Measurements from ENCODE around the gene KRT26. TPM values are rescaled to one million over a fixed set of nuclear protein-coding genes. Genes with fewer than 3 reads are reported as not detected.

The KRT26 gene
- total RNA-seq, 4 donors from 2014 or later: 9.2 TPM; not detected in 3

- WGBS, 2 donors: 63 to 77% methylated on average over 4 of the region's 4 CpGs
- no peak overlapping the region for H3K4me3 ChIP-seq (ENCODE audit: low read depth, poor library complexity, severe bottlenecking)
- TF ChIP-seq POLR2A (IDR thresholded peaks at IDR 0.05): no peak
- TF ChIP-seq, protein P1, sequence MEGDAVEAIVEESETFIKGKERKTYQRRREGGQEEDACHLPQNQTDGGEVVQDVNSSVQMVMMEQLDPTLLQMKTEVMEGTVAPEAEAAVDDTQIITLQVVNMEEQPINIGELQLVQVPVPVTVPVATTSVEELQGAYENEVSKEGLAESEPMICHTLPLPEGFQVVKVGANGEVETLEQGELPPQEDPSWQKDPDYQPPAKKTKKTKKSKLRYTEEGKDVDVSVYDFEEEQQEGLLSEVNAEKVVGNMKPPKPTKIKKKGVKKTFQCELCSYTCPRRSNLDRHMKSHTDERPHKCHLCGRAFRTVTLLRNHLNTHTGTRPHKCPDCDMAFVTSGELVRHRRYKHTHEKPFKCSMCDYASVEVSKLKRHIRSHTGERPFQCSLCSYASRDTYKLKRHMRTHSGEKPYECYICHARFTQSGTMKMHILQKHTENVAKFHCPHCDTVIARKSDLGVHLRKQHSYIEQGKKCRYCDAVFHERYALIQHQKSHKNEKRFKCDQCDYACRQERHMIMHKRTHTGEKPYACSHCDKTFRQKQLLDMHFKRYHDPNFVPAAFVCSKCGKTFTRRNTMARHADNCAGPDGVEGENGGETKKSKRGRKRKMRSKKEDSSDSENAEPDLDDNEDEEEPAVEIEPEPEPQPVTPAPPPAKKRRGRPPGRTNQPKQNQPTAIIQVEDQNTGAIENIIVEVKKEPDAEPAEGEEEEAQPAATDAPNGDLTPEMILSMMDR (IDR thresholded peaks at IDR 0.05): no peak
- intact Hi-C loops (cut with DNase I; ENCODE audit: low total_unique reads): no loop called here
- no peak for DNase-seq (ENCODE audit: low spot score in 2 of 2)
Observed at GRCh38 chr17:40738553-40738952, 33.4 kb downstream of the KRT26 start.

- 46% methylated on average over 1 of the region's 1 CpG for WGBS, 2 donors
Observed at GRCh38 chr17:40735016-40735415, 37.0 kb downstream of the KRT26 start.

GRCh38 chr17:40734018-40734417 is 38.0 kb downstream of the KRT26 start:
- TF ChIP-seq, protein P1 (IDR thresholded peaks at IDR 0.05): no peak
- no peak for TF ChIP-seq POLR2A (IDR thresholded peaks at IDR 0.05)
- intact Hi-C loops (cut with DNase I; ENCODE audit: low total_unique reads): no loop called here
- H3K4me3 ChIP-seq (ENCODE audit: low read depth, poor library complexity, severe bottlenecking): no peak overlapping the region
- WGBS, 2 donors: 66 to 67% methylated on average over 6 of the region's 6 CpGs
- DNase-seq (ENCODE audit: low spot score in 2 of 2): no peak

More at GRCh38 chr17:40735016-40735415, 37.0 kb downstream of the KRT26 start:
- DNase-seq (ENCODE audit: low spot score in 2 of 2): peak in 1 of 2 donors; percentile 21
- TF ChIP-seq, protein P1 (IDR thresholded peaks at IDR 0.05): no peak
- TF ChIP-seq POLR2A (IDR thresholded peaks at IDR 0.05): no peak
- H3K4me3 ChIP-seq (ENCODE audit: low read depth, poor library complexity, severe bottlenecking): no peak overlapping the region
- intact Hi-C loops (cut with DNase I; ENCODE audit: low total_unique reads): no loop called here

DNA sequence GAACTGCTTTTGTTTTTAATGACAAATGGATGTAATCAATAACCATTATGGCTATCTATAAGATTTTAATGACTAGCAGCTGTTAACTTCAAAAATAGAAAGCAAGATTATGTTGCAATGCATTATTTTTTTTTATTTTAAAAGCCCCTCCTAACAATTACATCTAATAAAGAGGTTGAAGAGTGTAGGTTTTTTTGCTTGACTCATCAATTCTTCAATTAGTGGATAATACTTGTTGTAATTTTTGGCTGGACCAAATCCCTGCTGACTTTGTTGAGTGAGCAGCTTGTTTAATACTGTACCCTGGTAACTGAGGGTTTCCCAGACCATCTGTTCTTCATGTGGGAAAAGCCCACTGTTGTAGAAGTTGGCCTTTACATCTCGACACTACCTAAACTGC is 41.0 kb downstream of the KRT26 start:
- WGBS, 2 donors: 45 to 53% methylated on average over 1 of the region's 1 CpG
- intact Hi-C loops (cut with DNase I; ENCODE audit: low total_unique reads): no loop called here
- TF ChIP-seq, protein P1 (IDR thresholded peaks at IDR 0.05): no peak
- no peak for TF ChIP-seq POLR2A (IDR thresholded peaks at IDR 0.05)
- DNase-seq (ENCODE audit: low spot score in 2 of 2): no peak
- H3K4me3 ChIP-seq (ENCODE audit: low read depth, poor library complexity, severe bottlenecking): no peak overlapping the region

GRCh38 chr17:40727447-40728231 is 44.4 kb downstream of the KRT26 start:
- intact Hi-C loops (cut with DNase I; ENCODE audit: low total_unique reads): no loop called here
- WGBS, 2 donors: 62 to 63% methylated on average over 8 of the region's 8 CpGs
- H3K4me3 ChIP-seq (ENCODE audit: low read depth, poor library complexity, severe bottlenecking): no peak overlapping the region
- no peak for DNase-seq (ENCODE audit: low spot score in 2 of 2)
- TF ChIP-seq, protein P1 (IDR thresholded peaks at IDR 0.05): no peak
- TF ChIP-seq POLR2A (IDR thresholded peaks at IDR 0.05): no peak

Data from lower leg skin (tissue), 4 donors.